Calu3 (cell line): Measurements from ENCODE around the gene NOSIP. TPM values are rescaled to one million over a fixed set of nuclear protein-coding genes. Genes with fewer than 3 reads are reported as not detected.

Experiments used
- BruUV-seq: library from RNA; stranded (reverse); fragments of 400-500 nt; replicated peaks from 2 replicates; lab custom pipeline; 2021; lab: Mats Ljungman, UMichigan
- CTCF ChIA-PET: fragments of 300-600 bp; sonication (Branson Sonifier 250); formaldehyde crosslinking; loops from one replicate; lab custom pipeline; 2022; ENCODE audit warnings: antibody characterized with exemption; lab: Charles Lee
- DNase-seq: peaks from one replicate; pipeline ENCODE4 v3.0.0; 2022
- H3K27ac Mint-ChIP-seq: one replicate; pipeline ENCODE4 v1.8.0; 2022; ENCODE audit warnings: mixed read lengths; ENCODE audit not compliant: unreplicated experiment
- H3K27me3 Mint-ChIP-seq: one replicate; pipeline ENCODE4 v1.8.0; 2022; ENCODE audit warnings: mixed read lengths; ENCODE audit not compliant: unreplicated experiment
- H3K36me3 Mint-ChIP-seq: one replicate; pipeline ENCODE4 v1.8.0; 2022; ENCODE audit warnings: mild to moderate bottlenecking, moderate library complexity, mixed read lengths; ENCODE audit not compliant: insufficient read depth, unreplicated experiment
- H3K4me1 Mint-ChIP-seq: one replicate; pipeline ENCODE4 v1.8.0; 2022; ENCODE audit warnings: mild to moderate bottlenecking, low read depth, mixed read lengths; ENCODE audit not compliant: unreplicated experiment
- H3K4me3 Mint-ChIP-seq: one replicate; pipeline ENCODE4 v1.8.0; 2022; ENCODE audit warnings: mild to moderate bottlenecking, low read depth, moderate library complexity, mixed read lengths; ENCODE audit not compliant: unreplicated experiment
- H3K9me3 Mint-ChIP-seq: one replicate; pipeline ENCODE4 v1.8.0; 2022; ENCODE audit warnings: low read depth, mixed read lengths; ENCODE audit not compliant: unreplicated experiment
- intact Hi-C: fragments of 100-400 bp; cut with micrococcal nuclease; formaldehyde crosslinking; loops from one replicate; pipeline ENCODE4 v1.10.0; 2022; ENCODE audit not compliant: unreplicated experiment
- total RNA-seq: library from RNA; stranded (reverse); gene quantifications from 2 replicates; pipeline ENCODE4 v1.2.3, GENCODE V29; 2022
- TF ChIP-seq, protein P1 (sequence below): fragments of 200-600 bp; IDR thresholded peaks from one replicate; pipeline ENCODE4 v1.8.0; 2022; ENCODE audit warnings: antibody characterized with exemption; ENCODE audit not compliant: unreplicated experiment

The NOSIP gene
- total RNA-seq, 1 experiment from 2014 or later: 76.9 TPM

GRCh38 chr19:49541914-49542313, 38.4 kb downstream of the NOSIP start:
- no peak overlapping the region for H3K4me3 Mint-ChIP-seq
- intact Hi-C loops: no loop called here
- no TSS peak for BruUV-seq
- CTCF ChIA-PET: no interaction called here
- DNase-seq: no peak
- TF ChIP-seq, protein P1, sequence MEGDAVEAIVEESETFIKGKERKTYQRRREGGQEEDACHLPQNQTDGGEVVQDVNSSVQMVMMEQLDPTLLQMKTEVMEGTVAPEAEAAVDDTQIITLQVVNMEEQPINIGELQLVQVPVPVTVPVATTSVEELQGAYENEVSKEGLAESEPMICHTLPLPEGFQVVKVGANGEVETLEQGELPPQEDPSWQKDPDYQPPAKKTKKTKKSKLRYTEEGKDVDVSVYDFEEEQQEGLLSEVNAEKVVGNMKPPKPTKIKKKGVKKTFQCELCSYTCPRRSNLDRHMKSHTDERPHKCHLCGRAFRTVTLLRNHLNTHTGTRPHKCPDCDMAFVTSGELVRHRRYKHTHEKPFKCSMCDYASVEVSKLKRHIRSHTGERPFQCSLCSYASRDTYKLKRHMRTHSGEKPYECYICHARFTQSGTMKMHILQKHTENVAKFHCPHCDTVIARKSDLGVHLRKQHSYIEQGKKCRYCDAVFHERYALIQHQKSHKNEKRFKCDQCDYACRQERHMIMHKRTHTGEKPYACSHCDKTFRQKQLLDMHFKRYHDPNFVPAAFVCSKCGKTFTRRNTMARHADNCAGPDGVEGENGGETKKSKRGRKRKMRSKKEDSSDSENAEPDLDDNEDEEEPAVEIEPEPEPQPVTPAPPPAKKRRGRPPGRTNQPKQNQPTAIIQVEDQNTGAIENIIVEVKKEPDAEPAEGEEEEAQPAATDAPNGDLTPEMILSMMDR: no peak
- no peaks in the 10 kb centered on the region for H3K36me3 Mint-ChIP-seq
- H3K4me1 Mint-ChIP-seq: no peaks in the 10 kb centered on the region
- H3K9me3 Mint-ChIP-seq: no peaks in the 10 kb centered on the region
- no peak overlapping the region for H3K27ac Mint-ChIP-seq
- H3K27me3 Mint-ChIP-seq: peaks cover 17% of the 10 kb centered on the region

GRCh38 chr19:49539192-49539952, 41.0 kb downstream of the NOSIP start:
- H3K9me3 Mint-ChIP-seq: no peaks in the 10 kb centered on the region

GRCh38 chr19:49538643-49539042, 41.7 kb downstream of the NOSIP start:
- no peak for DNase-seq
- no TSS peak for BruUV-seq
- Mint-ChIP-seq H3K36me3 (peaks cover 13% of the 10 kb centered on the region), H3K27me3 (peaks cover 18% of the 10 kb centered on the region), H3K4me3 (no peak overlapping the region), H3K27ac (no peak overlapping the region), H3K9me3 (no peaks in the 10 kb centered on the region), H3K4me1 (peaks cover 13% of the 10 kb centered on the region)
- intact Hi-C loops: no loop called here
- TF ChIP-seq, protein P1: no peak
- CTCF ChIA-PET: no interaction called here

More at GRCh38 chr19:49539192-49539952, 41.0 kb downstream of the NOSIP start:
- peaks cover 22% of the 10 kb centered on the region for H3K27me3 Mint-ChIP-seq
- no peak for DNase-seq
- no TSS peak for BruUV-seq
- H3K4me1 Mint-ChIP-seq: peaks cover 11% of the 10 kb centered on the region
- intact Hi-C loops: no loop called here
- TF ChIP-seq, protein P1: no peak
- H3K27ac Mint-ChIP-seq: no peak overlapping the region
- H3K36me3 Mint-ChIP-seq: peaks cover 6% of the 10 kb centered on the region
- CTCF ChIA-PET: interaction anchor here (0.7 kb wide), 1 partner anchor 11 kb away, joined by 4 read pairs; no protein-coding TSS in a partner anchor
- H3K4me3 Mint-ChIP-seq: no peak overlapping the region

DNA sequence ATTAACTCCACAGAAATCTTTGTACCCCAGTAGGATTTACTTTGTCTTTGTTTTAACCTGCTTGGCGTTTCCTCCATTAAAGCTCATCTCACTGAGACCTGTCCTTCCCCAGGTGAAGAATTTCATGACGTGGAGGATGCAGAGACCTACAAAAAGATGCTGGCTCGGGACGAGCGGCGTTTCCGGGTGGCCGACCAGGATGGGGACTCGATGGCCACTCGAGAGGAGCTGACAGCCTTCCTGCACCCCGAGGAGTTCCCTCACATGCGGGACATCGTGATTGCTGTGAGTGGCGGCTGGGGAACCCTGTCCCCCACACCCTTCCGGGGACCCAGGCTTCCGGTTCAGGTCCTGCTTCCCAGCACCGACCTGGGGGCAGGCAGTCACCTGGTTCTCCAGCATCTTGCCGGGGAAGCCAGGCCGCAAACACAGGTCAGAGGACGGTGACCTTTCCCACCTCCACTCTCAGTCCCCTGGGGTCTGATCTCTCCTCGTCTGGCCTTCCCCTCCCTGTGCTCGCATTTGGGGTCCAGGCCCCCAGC, 43.4 kb downstream of the NOSIP start:
- no TSS peak for BruUV-seq
- H3K4me3 Mint-ChIP-seq: no peak overlapping the region
- no peak overlapping the region for H3K27ac Mint-ChIP-seq
- H3K9me3 Mint-ChIP-seq: no peaks in the 10 kb centered on the region
- H3K36me3 Mint-ChIP-seq: peaks cover 23% of the 10 kb centered on the region
- DNase-seq: no peak
- TF ChIP-seq, protein P1: no peak
- H3K27me3 Mint-ChIP-seq: peaks cover 16% of the 10 kb centered on the region
- CTCF ChIA-PET: no interaction called here
- peaks cover 21% of the 10 kb centered on the region for H3K4me1 Mint-ChIP-seq
- intact Hi-C loops: no loop called here
